ENCODE measurements around the gene SPATA31D1. TPM values are rescaled to one million over a fixed set of nuclear protein-coding genes. Genes with fewer than 3 reads are reported as not detected.

Gene SPATA31D1
- total RNA-seq, 1 donor from 2014 or later = not detected

DNA sequence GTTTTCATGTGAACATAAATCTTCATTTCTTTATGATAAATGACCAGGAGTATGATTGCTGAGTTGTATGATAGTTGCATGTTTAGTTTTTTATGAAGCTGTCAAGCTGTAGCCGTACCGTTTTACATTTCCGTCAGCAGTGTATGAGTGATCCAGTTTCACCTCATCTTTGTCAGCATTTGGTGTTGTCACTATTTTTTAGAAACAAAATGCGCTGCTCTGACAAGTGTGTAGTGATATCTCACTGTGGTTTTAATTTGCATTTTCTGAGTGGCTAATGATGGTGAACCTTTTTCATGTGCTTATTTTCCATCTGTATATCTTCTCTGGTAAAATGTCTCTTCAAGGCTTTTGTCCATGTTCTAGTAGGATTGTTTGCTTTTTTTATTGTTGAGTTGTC lies 6.7 kb upstream of the SPATA31D1 start:
- no peak overlapping the region for H3K4me3 Mint-ChIP-seq
- H3K27me3 Mint-ChIP-seq = no peaks in the 10 kb centered on the region
- H3K9me3 Mint-ChIP-seq = peaks cover 3% of the 10 kb centered on the region
- no peaks in the 10 kb centered on the region for H3K36me3 Mint-ChIP-seq
- peaks cover 4% of the 10 kb centered on the region for H3K4me1 Mint-ChIP-seq (ENCODE audit: unreplicated experiment)
- no peak overlapping the region for H3K27ac Mint-ChIP-seq
- no peak for TF ChIP-seq CTCF (conservative IDR thresholded peaks at IDR 0.05)
- no peak for DNase-seq (ENCODE audit: extremely low spot score, unreplicated experiment)

DNA sequence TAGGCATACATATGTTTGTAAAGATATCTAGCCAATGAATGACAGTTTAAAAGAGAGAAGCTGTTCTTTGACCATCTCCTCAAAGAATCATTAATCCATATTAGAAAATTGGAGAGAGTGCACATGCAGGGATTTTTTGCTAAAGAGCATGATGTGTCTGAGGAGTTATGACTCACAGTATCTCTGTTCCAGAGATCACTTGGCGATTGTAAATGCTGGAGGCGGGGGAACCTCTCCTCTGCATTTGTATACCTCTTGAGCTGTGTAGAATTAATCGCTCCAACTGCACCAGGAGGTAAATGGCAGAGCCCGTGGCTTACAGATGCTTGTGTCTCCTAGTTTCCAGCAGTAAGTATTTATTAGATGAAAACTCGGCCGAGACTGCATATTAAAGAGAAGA lies 3.6 kb upstream of the SPATA31D1 start:
- H3K27me3 Mint-ChIP-seq = no peaks in the 10 kb centered on the region
- DNase-seq (ENCODE audit: extremely low spot score, unreplicated experiment) = no peak
- TF ChIP-seq CTCF (conservative IDR thresholded peaks at IDR 0.05) = no peak
- H3K9me3 Mint-ChIP-seq = no peaks in the 10 kb centered on the region
- H3K27ac Mint-ChIP-seq = no peak overlapping the region
- no peak overlapping the region for H3K4me3 Mint-ChIP-seq
- H3K4me1 Mint-ChIP-seq (ENCODE audit: unreplicated experiment) = peaks cover 4% of the 10 kb centered on the region
- no peaks in the 10 kb centered on the region for H3K36me3 Mint-ChIP-seq

DNA sequence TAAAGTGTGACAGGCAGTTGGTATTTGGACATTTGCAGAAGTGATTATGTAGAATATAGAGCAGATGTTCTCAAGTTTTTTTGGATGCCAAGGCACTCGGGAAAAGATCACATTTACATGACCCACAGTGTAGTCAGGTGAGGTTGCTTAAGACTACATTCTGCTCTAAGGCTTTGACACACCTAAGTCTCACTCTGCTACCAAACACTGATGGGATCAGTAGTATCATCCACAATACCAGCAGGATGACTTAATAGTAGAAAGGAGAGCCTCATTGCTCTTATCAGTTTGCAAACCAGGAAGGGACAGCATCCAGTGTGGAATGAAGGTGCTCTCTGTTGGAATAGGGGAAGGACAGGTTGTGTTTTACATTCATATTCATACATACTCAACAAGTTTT lies 2.5 kb upstream of the SPATA31D1 start:
- peaks cover 4% of the 10 kb centered on the region for H3K9me3 Mint-ChIP-seq
- H3K4me1 Mint-ChIP-seq (ENCODE audit: unreplicated experiment) = no peaks in the 10 kb centered on the region
- H3K4me3 Mint-ChIP-seq = no peak overlapping the region
- TF ChIP-seq CTCF (conservative IDR thresholded peaks at IDR 0.05) = no peak
- DNase-seq (ENCODE audit: extremely low spot score, unreplicated experiment) = no peak
- H3K27me3 Mint-ChIP-seq = no peaks in the 10 kb centered on the region
- no peak overlapping the region for H3K27ac Mint-ChIP-seq
- H3K36me3 Mint-ChIP-seq = no peaks in the 10 kb centered on the region

DNA sequence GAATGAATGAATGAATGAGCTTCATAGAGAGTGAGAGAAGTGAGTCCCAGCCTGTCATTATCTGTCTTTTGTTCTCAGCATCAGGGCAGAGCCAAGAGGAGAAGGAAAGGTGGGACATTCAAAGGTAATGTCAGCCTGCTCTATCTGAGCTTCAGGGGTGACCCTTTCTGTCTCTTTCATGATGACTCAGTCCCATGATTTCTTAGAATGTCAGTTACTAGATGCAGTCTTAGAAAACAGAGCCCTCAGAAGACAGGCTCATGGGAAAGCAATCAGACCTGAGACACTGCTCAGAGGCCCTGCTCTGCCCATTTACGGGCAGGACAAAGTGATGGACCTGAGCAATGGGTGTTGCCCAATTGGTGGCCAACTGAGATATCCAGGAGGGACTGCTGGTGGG lies 1.1 kb downstream of the SPATA31D1 start:
- H3K27me3 Mint-ChIP-seq = peaks cover 16% of the 10 kb centered on the region
- no peak for TF ChIP-seq CTCF (conservative IDR thresholded peaks at IDR 0.05)
- H3K27ac Mint-ChIP-seq = no peak overlapping the region
- peaks cover 9% of the 10 kb centered on the region for H3K9me3 Mint-ChIP-seq
- H3K36me3 Mint-ChIP-seq = no peaks in the 10 kb centered on the region
- H3K4me1 Mint-ChIP-seq (ENCODE audit: unreplicated experiment) = no peaks in the 10 kb centered on the region
- no peak overlapping the region for H3K4me3 Mint-ChIP-seq
- no peak for DNase-seq (ENCODE audit: extremely low spot score, unreplicated experiment)

GRCh38 chr9:81993656-81994055 lies 5.1 kb downstream of the SPATA31D1 start:
- DNase-seq (ENCODE audit: extremely low spot score, unreplicated experiment) = no peak
- Mint-ChIP-seq H3K9me3 (peaks cover 9% of the 10 kb centered on the region), H3K27me3 (peaks cover 24% of the 10 kb centered on the region), H3K36me3 (no peaks in the 10 kb centered on the region), H3K27ac (no peak overlapping the region), H3K4me3 (no peak overlapping the region), H3K4me1 (ENCODE audit: unreplicated experiment) (no peaks in the 10 kb centered on the region)
- TF ChIP-seq CTCF (conservative IDR thresholded peaks at IDR 0.05) = no peak

GRCh38 chr9:81999806-82000205 lies 11.2 kb downstream of the SPATA31D1 start:
- no peak for DNase-seq (ENCODE audit: extremely low spot score, unreplicated experiment)
- Mint-ChIP-seq H3K27ac (no peak overlapping the region), H3K27me3 (peaks cover 8% of the 10 kb centered on the region), H3K36me3 (no peaks in the 10 kb centered on the region), H3K9me3 (no peaks in the 10 kb centered on the region), H3K4me3 (no peak overlapping the region), H3K4me1 (ENCODE audit: unreplicated experiment) (no peaks in the 10 kb centered on the region)
- no peak for TF ChIP-seq CTCF (conservative IDR thresholded peaks at IDR 0.05)
